Eye (tissue), 1 donor: Measurements from ENCODE around the gene NKAIN4.

Experiments used
- DNase-seq: peaks from one replicate; pipeline ENCODE4 v3.0.0-alpha.2; 2015

Gene NKAIN4

GRCh38 chr20:63273635-63274380, 19.5 kb upstream of the NKAIN4 start:
- no peak for DNase-seq

GRCh38 chr20:63273059-63273579, 18.9 kb upstream of the NKAIN4 start:
- DNase-seq = no peak

- DNase-seq = peak; percentile 97
Observed at GRCh38 chr20:63272105-63273058, 18.1 kb upstream of the NKAIN4 start, which contains the start of gene ARFGAP1. ARFGAP1 (plus strand) TSS chr20:63272813; CDS start chr20:63275581, 2,768 bp downstream.

GRCh38 chr20:63270606-63271325, 16.5 kb upstream of the NKAIN4 start:
- DNase-seq = no peak

GRCh38 chr20:63269724-63270123, 15.5 kb upstream of the NKAIN4 start:
- DNase-seq = no peak

GRCh38 chr20:63268671-63269439, 14.6 kb upstream of the NKAIN4 start:
- DNase-seq = no peak

GRCh38 chr20:63268256-63268655, 14.0 kb upstream of the NKAIN4 start:
- DNase-seq = no peak

GRCh38 chr20:63267691-63268090, 13.4 kb upstream of the NKAIN4 start:
- DNase-seq = no peak

GRCh38 chr20:63265891-63266515, 11.7 kb upstream of the NKAIN4 start:
- peak; percentile 56 for DNase-seq

GRCh38 chr20:63264519-63264918, 10.3 kb upstream of the NKAIN4 start:
- peak; percentile 86 for DNase-seq

GRCh38 chr20:63264000-63264399, 9.7 kb upstream of the NKAIN4 start:
- peak; percentile 21 for DNase-seq

GRCh38 chr20:63262836-63263235, 8.6 kb upstream of the NKAIN4 start:
- DNase-seq = no peak

GRCh38 chr20:63261795-63262528, 7.7 kb upstream of the NKAIN4 start:
- peak; percentile 6 for DNase-seq

- peak; percentile 88 for DNase-seq
Observed at GRCh38 chr20:63261060-63261794, 7.0 kb upstream of the NKAIN4 start.

GRCh38 chr20:63260521-63260920, 6.3 kb upstream of the NKAIN4 start:
- DNase-seq = no peak

GRCh38 chr20:63259734-63260460, 5.6 kb upstream of the NKAIN4 start:
- DNase-seq = peak; percentile 25

- DNase-seq = peak; percentile 75
Observed at GRCh38 chr20:63258781-63259180, 4.5 kb upstream of the NKAIN4 start.

GRCh38 chr20:63257629-63258028, 3.4 kb upstream of the NKAIN4 start:
- no peak for DNase-seq

GRCh38 chr20:63256954-63257353, 2.7 kb upstream of the NKAIN4 start:
- DNase-seq = no peak
